T-cell (primary cell): Measurements from ENCODE around the gene KAT8. TPM values are rescaled to one million over a fixed set of nuclear protein-coding genes. Genes with fewer than 3 reads are reported as not detected.

ENCODE experiments used
- ATAC-seq, 4 experiments: fragments of 200-7000 bp in 3 of 4; fragments of 150-1000 bp in 1 of 4; cut with Tn5 transposase; replicated peaks in 1 of 4; 1 replicate in 3 of 4; 2 replicates in 1 of 4; pipeline ENCODE4 v1.10.0; 2021; ENCODE audit warnings: moderate library complexity in 3 of 4, mild to moderate bottlenecking in 2 of 4, moderate number of reproducible peaks in 1 of 4
- CTCF ChIA-PET, 2 donors: fragments of 300-600 bp; sonication (Branson Sonifier 250); formaldehyde crosslinking; loops; one replicate each; lab custom pipeline; 2022; ENCODE audit warnings: antibody characterized with exemption in 2 of 2; lab: Charles Lee
- POLR2A ChIA-PET, 2 donors: fragments of 300-600 bp; sonication (Branson Sonifier 250); formaldehyde crosslinking; loops; one replicate each; lab custom pipeline; 2022; ENCODE audit warnings: antibody characterized with exemption in 2 of 2; lab: Charles Lee
- DNase-seq, 35 experiments: peaks; one replicate each; pipeline versions ENCODE4 v3.0.0 to v3.0.0-alpha.2; 2013 to 2023
- H3K27ac ChIP-seq: one replicate; pipeline ENCODE4 v1.5.1; 2013; ENCODE audit warnings: low read length
- H3K27me3 ChIP-seq, 2 experiments: replicated peaks in 1 of 2; 1 replicate in 1 of 2; 2 replicates in 1 of 2; pipeline versions ENCODE4 v1.6.1 to v1.7.0; 2013; ENCODE audit warnings: low read length in 1 of 2, mixed read lengths in 1 of 2; ENCODE audit not compliant: control insufficient read depth in 2 of 2, insufficient read depth in 2 of 2; ENCODE audit errors: extremely low read depth in 1 of 2
- H3K36me3 ChIP-seq, 2 donors: 1 replicate in 1 of 2; 2 replicates in 1 of 2; pipeline versions ENCODE4 v1.6.1 to v1.7.0; 2013; ENCODE audit warnings: low read length in 1 of 2; ENCODE audit not compliant: control insufficient read depth in 2 of 2, insufficient read depth in 1 of 2; ENCODE audit errors: extremely low read depth in 1 of 2
- H3K4me1 ChIP-seq, 2 experiments: 1 replicate in 1 of 2; 2 replicates in 1 of 2; pipeline versions ENCODE4 v1.6.1 to v1.7.0; 2013; ENCODE audit warnings: low read length in 2 of 2, mixed read lengths in 1 of 2; ENCODE audit not compliant: insufficient read depth in 2 of 2, control insufficient read depth in 1 of 2; ENCODE audit errors: extremely low read depth in 1 of 2
- H3K4me3 ChIP-seq, 2 donors: 1 replicate in 1 of 2; 2 replicates in 1 of 2; pipeline versions ENCODE4 v1.5.1 to v1.7.0; 2013; ENCODE audit warnings: mild to moderate bottlenecking in 2 of 2, low read length in 1 of 2, moderate library complexity in 1 of 2; ENCODE audit not compliant: control insufficient read depth in 1 of 2; ENCODE audit errors: extremely low read depth in 1 of 2
- H3K9me3 ChIP-seq: 2 replicates; pipeline ENCODE4 v1.7.0; 2013
- H3K27ac Mint-ChIP-seq, 2 donors: one replicate each; pipeline ENCODE4 v1.8.0; 2020 to 2021; ENCODE audit warnings: mild to moderate bottlenecking in 2 of 2, mixed read lengths in 2 of 2
- H3K27me3 Mint-ChIP-seq, 2 donors: one replicate each; pipeline ENCODE4 v1.8.0; 2021 to 2022; ENCODE audit warnings: mixed read lengths in 2 of 2
- H3K36me3 Mint-ChIP-seq: one replicate; pipeline ENCODE4 v1.8.0; 2021; ENCODE audit warnings: mixed read lengths
- H3K4me1 Mint-ChIP-seq, 3 donors: one replicate each; pipeline ENCODE4 v1.8.0; 2020 to 2022; ENCODE audit warnings: mixed read lengths in 3 of 3, mild to moderate bottlenecking in 1 of 3
- H3K4me3 Mint-ChIP-seq, 3 donors: one replicate each; pipeline ENCODE4 v1.8.0; 2020 to 2022; ENCODE audit warnings: mild to moderate bottlenecking in 3 of 3, mixed read lengths in 3 of 3, moderate library complexity in 3 of 3
- H3K9me3 Mint-ChIP-seq, 3 donors: one replicate each; pipeline ENCODE4 v1.8.0; 2020 to 2022; ENCODE audit warnings: mixed read lengths in 3 of 3
- WGBS: methylation state at CpG from one replicate; pipeline ENCODE4 v1.1.5; 2013; ENCODE audit warnings: missing lambda C conversion rate; ENCODE audit not compliant: insufficient coverage; 5-methylcytosine and 5-hydroxymethylcytosine counted together
- total RNA-seq, 35 experiments: library from RNA in 6 of 35; stranded (reverse) in 6 of 35; fragments of 120-200 nt in 1 of 35; gene quantifications; one replicate each; pipeline versions ENCODE4 v1.2.1 to v1.2.4 and lab custom pipeline; 2013 to 2026

KAT8 gene
- total RNA-seq, 5 donors from 2014 or later (not counting 1 experiment from before 2014, with no cell fraction given): 92.3 to 122 (median 102) TPM

DNA sequence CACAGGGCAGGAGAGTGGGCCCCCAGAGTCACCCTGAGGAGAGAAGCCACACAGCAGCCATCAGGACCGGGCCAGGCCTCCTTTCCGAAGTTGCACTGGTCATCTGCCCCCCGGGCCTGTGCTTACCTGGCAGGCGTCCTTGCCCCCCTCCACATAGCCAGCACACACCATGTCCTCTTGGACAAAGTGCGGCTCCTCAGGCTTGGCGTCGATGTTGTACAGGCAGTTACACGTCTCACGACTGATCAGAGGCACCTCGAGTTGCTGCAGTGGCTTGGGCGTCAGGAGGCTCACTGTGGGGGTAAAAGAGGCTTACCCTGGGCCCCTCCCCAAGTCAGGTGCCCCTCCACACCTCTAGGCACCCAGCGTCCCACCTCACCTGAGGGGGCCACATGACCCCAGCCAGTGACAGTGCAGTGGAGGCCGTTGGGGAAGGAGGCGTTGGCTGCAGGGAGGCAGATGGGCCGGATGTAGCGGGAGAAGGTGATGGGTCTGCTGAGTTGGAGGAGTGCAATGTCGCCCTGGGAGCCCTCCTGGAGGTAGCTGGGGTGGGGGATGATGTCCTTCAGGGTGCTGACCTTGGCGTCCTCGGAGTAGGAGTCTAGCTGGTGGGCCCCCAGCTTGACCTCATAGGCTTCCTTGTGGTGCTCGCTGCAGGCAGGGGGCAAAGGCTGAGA, 15.0 kb downstream of the KAT8 start:
- Histone ChIP-seq H3K4me1 (peaks cover 0 to 3% of the 10 kb centered on the region in 2 experiments), H3K4me3 (no peak overlapping the region), H3K27me3 (no peaks in the 10 kb centered on the region), H3K9me3 (no peaks in the 10 kb centered on the region), H3K36me3 (peaks cover 29 to 37% of the 10 kb centered on the region in 2 donors), H3K27ac (no peak overlapping the region)
- Mint-ChIP-seq H3K4me3 (no peak overlapping the region), H3K36me3 (peaks cover 16% of the 10 kb centered on the region), H3K4me1 (peaks cover 0 to 2% (median 0%) of the 10 kb centered on the region in 3 donors), H3K27me3 (no peaks in the 10 kb centered on the region), H3K27ac (no peak overlapping the region), H3K9me3 (no peaks in the 10 kb centered on the region)
- DNase-seq (no peak), ATAC-seq (peak in 1 of 4 experiments; percentile 21)
- ChIA-PET CTCF (interaction anchor here in 1 of 2 donors (0.5 kb wide), 1 partner anchor 116 kb away, joined by 5 read pairs; no protein-coding TSS in a partner anchor), POLR2A (interaction anchor here in 1 of 2 donors (0.6 kb wide), 1 partner anchor 1303 kb away, joined by 12 read pairs; no protein-coding TSS in a partner anchor)
- WGBS: 94% methylated on average over 15 of the region's 20 CpGs

- H3K27ac Mint-ChIP-seq: no peak overlapping the region
- no peak for ATAC-seq
- CTCF ChIA-PET: no interaction called here
These were observed 15.6 kb downstream of the KAT8 start for GRCh38 chr16:31133046-31133501.

DNA sequence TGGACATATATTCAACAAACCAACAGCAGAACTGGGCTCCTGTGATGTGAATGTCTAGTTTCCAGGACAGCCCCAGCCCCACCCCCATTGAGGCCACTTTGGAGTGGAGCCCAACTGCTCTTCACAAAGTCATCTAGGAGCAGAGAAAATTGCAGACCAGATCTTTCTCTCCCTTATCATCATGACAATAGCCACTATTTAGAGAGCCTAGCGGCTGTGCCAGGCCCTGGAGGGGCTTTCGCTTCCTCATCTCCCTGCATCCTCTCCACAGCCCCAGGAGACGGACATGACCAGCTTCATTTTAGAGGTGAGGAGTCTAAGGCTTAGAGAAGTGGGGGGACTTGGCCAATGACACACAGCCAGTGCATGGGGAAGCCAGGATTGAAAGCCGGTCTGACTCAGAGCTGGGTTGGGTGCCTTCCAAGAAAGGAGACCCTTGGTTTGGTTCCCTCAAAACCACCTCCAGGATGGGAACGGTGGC, 16.7 kb downstream of the KAT8 start:
- peaks cover 10% of the 10 kb centered on the region for H3K36me3 Mint-ChIP-seq
- ChIA-PET POLR2A (no interaction called here), CTCF (interaction anchor here in 1 of 2 donors (0.6 kb wide), 1 partner anchor 35 kb away, joined by 3 read pairs; no protein-coding TSS in a partner anchor)
- no peaks in the 10 kb centered on the region for H3K27me3 Mint-ChIP-seq
- no peaks in the 10 kb centered on the region for H3K27me3 ChIP-seq
- no peak overlapping the region for H3K4me3 ChIP-seq
- WGBS: 90% methylated on average over 2 of the region's 5 CpGs
- H3K4me1 ChIP-seq: no peaks in the 10 kb centered on the region
- ATAC-seq (no peak), DNase-seq (no peak)
- no peak overlapping the region for H3K27ac ChIP-seq
- H3K27ac Mint-ChIP-seq: no peak overlapping the region
- H3K4me3 Mint-ChIP-seq: no peak overlapping the region
- H3K9me3 Mint-ChIP-seq: no peaks in the 10 kb centered on the region
- H3K4me1 Mint-ChIP-seq: no peaks in the 10 kb centered on the region
- no peaks in the 10 kb centered on the region for H3K9me3 ChIP-seq
- peaks cover 15 to 25% of the 10 kb centered on the region in 2 donors for H3K36me3 ChIP-seq

More at GRCh38 chr16:31133046-31133501, 15.6 kb downstream of the KAT8 start:
- Mint-ChIP-seq H3K27me3 (no peaks in the 10 kb centered on the region), H3K36me3 (peaks cover 10% of the 10 kb centered on the region), H3K4me1 (peaks cover 0 to 2% (median 0%) of the 10 kb centered on the region in 3 donors), H3K4me3 (no peak overlapping the region), H3K9me3 (no peaks in the 10 kb centered on the region)
- Histone ChIP-seq H3K27me3 (no peaks in the 10 kb centered on the region), H3K4me3 (no peak overlapping the region), H3K36me3 (peaks cover 25 to 31% of the 10 kb centered on the region in 2 donors), H3K9me3 (no peaks in the 10 kb centered on the region), H3K27ac (no peak overlapping the region), H3K4me1 (peaks cover 0 to under 1% of the 10 kb centered on the region in 2 experiments)
- no peak for DNase-seq
- WGBS: 82% methylated on average over 4 of the region's 6 CpGs
- POLR2A ChIA-PET: interaction anchor here in 1 of 2 donors (0.6 kb wide), 1 partner anchor 1304 kb away, joined by 12 read pairs; no protein-coding TSS in a partner anchor

- H3K4me3 ChIP-seq: no peak overlapping the region
- H3K27ac Mint-ChIP-seq: no peak overlapping the region
- peaks cover 11 to 18% of the 10 kb centered on the region in 2 donors for H3K36me3 ChIP-seq
- H3K9me3 Mint-ChIP-seq: no peaks in the 10 kb centered on the region
- no peak overlapping the region for H3K27ac ChIP-seq
- no peaks in the 10 kb centered on the region for H3K27me3 Mint-ChIP-seq
- CTCF ChIA-PET: interaction anchor here in 1 of 2 donors (0.6 kb wide), 1 partner anchor 36 kb away, joined by 3 read pairs; no protein-coding TSS in a partner anchor
- no peaks in the 10 kb centered on the region for H3K4me1 Mint-ChIP-seq
- no peaks in the 10 kb centered on the region for H3K4me1 ChIP-seq
- DNase-seq (no peak), ATAC-seq (no peak)
- POLR2A ChIA-PET: interaction anchor here in 1 of 2 donors (0.6 kb wide), 1 partner anchor 22 kb away, joined by 3 read pairs; no protein-coding TSS in a partner anchor
- WGBS: 86% methylated on average over 2 of the region's 18 CpGs
- H3K36me3 Mint-ChIP-seq: peaks cover 10% of the 10 kb centered on the region
- no peak overlapping the region for H3K4me3 Mint-ChIP-seq
- H3K9me3 ChIP-seq: no peaks in the 10 kb centered on the region
- H3K27me3 ChIP-seq: no peaks in the 10 kb centered on the region
These were observed 17.4 kb downstream of the KAT8 start for GRCh38 chr16:31134625-31135534.

- H3K9me3 ChIP-seq: no peaks in the 10 kb centered on the region
- H3K36me3 Mint-ChIP-seq: peaks cover 5% of the 10 kb centered on the region
- no peaks in the 10 kb centered on the region for H3K4me1 Mint-ChIP-seq
- DNase-seq (no peak), ATAC-seq (no peak)
- no peak within 1 kb of the TSS for H3K4me3 Mint-ChIP-seq
- CTCF ChIA-PET: no interaction called here
- no peaks in the 10 kb centered on the region for H3K9me3 Mint-ChIP-seq
- no peaks in the 10 kb centered on the region for H3K27me3 Mint-ChIP-seq
- no peaks in the 10 kb centered on the region for H3K4me1 ChIP-seq
- WGBS: 87% methylated on average over 18 of the region's 22 CpGs
- H3K4me3 ChIP-seq: no peak within 1 kb of the TSS
- POLR2A ChIA-PET: interaction anchor here in 1 of 2 donors (0.6 kb wide), 1 partner anchor 22 kb away, joined by 3 read pairs; no protein-coding TSS in a partner anchor
- no peak within 1 kb of the TSS for H3K27ac Mint-ChIP-seq
- no peaks in the 10 kb centered on the region for H3K27me3 ChIP-seq
- peaks cover 10 to 11% of the 10 kb centered on the region in 2 donors for H3K36me3 ChIP-seq
- no peak within 1 kb of the TSS for H3K27ac ChIP-seq
These were observed 18.2 kb downstream of the KAT8 start, which contains the start of gene PRSS8 for GRCh38 chr16:31135535-31136286. PRSS8 (minus strand) TSS chr16:31135727; CDS start chr16:31135498, 229 bp downstream.
